Effector memory CD4-positive, alpha-beta T cell (primary cell): Measurements from ENCODE around the gene ATP10D.

Experiments used
- DNase-seq, 3 donors: peaks; one replicate each; pipeline ENCODE4 v3.0.0-alpha.2; 2020
- H3K27ac ChIP-seq: 2 replicates; pipeline ENCODE4 v1.7.0; 2013; ENCODE audit warnings: mild to moderate bottlenecking, low read length, moderate library complexity; ENCODE audit not compliant: insufficient read depth, poor library complexity, severe bottlenecking
- H3K27me3 ChIP-seq: replicated peaks from 2 replicates; pipeline ENCODE4 v1.7.0; 2013; ENCODE audit warnings: mild to moderate bottlenecking, low read length; ENCODE audit not compliant: insufficient read depth, control insufficient read depth, poor library complexity, severe bottlenecking
- H3K36me3 ChIP-seq: 2 replicates; pipeline ENCODE4 v1.7.0; 2013; ENCODE audit warnings: mild to moderate bottlenecking, low read length, moderate library complexity; ENCODE audit not compliant: control insufficient read depth, insufficient read depth
- H3K4me1 ChIP-seq: 2 replicates; pipeline ENCODE4 v1.7.0; 2013; ENCODE audit warnings: low read length, mild to moderate bottlenecking; ENCODE audit not compliant: control insufficient read depth, insufficient read depth, poor library complexity, severe bottlenecking
- H3K4me3 ChIP-seq: 2 replicates; pipeline ENCODE4 v1.7.0; 2013; ENCODE audit warnings: low read length, low read depth, mild to moderate bottlenecking; ENCODE audit not compliant: insufficient read depth, poor library complexity, severe bottlenecking
- H3K9me3 ChIP-seq: 2 replicates; pipeline ENCODE4 v1.7.0; 2013; ENCODE audit warnings: mild to moderate bottlenecking, low read length, moderate library complexity; ENCODE audit not compliant: control insufficient read depth

The ATP10D gene

DNA sequence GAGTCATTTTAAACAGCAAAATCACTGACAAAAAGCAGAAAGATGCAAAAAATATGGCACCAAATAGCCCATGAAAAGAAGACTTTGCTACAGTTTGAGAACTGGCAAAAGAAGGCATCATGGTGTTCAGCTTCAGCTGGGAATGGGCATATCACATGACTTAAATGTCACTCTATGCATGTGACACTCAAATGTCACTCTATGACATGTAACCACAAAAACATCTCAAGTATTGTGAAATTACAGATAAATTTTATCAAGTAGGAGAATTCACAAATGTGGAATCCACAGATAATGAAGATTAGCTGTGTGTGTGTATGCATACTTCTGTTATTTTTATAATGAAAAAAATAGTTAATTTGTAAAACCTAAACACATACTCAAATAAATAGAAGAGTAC lies 81.9 kb downstream of the ATP10D start:
- Histone ChIP-seq H3K9me3 (no peaks in the 10 kb centered on the region), H3K4me1 (no peaks in the 10 kb centered on the region), H3K4me3 (no peak overlapping the region), H3K27ac (no peak overlapping the region), H3K27me3 (no peaks in the 10 kb centered on the region), H3K36me3 (no peaks in the 10 kb centered on the region)
- no peak for DNase-seq

DNA sequence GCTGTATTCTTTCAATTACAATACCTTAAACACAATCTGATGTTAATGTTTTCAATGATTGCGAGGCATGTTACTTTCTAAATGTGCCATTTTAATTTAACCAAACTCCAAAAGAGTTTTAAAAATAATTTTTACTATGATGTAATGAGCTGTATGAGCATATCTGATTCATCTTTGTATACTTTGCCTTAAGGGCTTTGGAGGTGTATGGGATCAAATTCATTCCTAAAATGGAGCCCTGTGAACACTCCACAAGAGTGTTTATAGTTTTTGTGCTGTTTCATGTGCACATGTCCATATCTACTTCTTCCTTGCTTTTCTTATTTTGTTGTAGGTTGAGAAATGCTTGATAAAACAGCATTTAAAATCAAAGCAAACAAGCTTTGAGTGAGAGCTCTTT lies 82.4 kb downstream of the ATP10D start:
- Histone ChIP-seq H3K9me3 (no peaks in the 10 kb centered on the region), H3K27ac (no peak overlapping the region), H3K4me1 (no peaks in the 10 kb centered on the region), H3K27me3 (no peaks in the 10 kb centered on the region), H3K36me3 (no peaks in the 10 kb centered on the region), H3K4me3 (no peak overlapping the region)
- DNase-seq: no peak

DNA sequence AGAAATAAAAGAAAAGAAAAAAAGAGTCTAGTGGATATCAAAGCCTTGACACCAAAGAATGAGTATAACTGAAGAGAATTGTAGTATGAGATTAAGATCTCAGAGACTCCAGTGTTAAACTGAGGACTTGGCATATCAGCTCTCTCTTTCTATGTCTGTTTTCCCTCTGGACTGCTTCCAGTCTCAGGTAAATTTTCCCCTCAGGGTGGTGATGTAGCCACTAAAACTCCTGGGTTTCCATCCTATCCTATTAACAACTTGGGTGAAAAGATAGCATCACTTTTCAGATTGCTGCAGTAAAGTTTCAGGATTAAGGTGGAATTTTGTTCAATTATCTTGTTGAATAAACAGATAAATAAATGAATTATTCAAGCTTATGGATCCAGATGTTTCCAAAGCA lies 85.7 kb downstream of the ATP10D start:
- no peaks in the 10 kb centered on the region for H3K4me1 ChIP-seq
- H3K9me3 ChIP-seq: no peaks in the 10 kb centered on the region
- no peaks in the 10 kb centered on the region for H3K27me3 ChIP-seq
- H3K27ac ChIP-seq: no peak overlapping the region
- no peaks in the 10 kb centered on the region for H3K36me3 ChIP-seq
- H3K4me3 ChIP-seq: no peak overlapping the region
- no peak for DNase-seq

DNA sequence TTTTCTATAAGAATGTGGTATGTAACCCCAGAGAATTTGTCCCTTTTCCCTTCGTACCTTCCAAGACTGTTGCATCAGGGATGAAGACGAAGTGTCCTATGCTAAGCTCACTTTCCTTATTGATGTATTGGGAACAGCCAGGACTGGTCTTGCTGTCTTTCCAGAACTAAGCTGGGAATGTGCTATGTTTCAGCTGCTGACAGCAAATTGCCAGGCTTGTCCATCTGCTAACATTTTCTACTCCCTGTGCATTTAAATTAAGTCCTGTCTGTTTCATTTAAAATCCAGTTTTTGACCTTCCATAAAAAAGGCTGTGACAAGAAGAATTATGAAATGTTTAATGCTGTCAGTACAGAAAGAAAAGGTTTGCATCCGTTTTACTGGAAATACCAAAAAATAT lies 87.9 kb downstream of the ATP10D start:
- no peak overlapping the region for H3K4me3 ChIP-seq
- no peak overlapping the region for H3K27ac ChIP-seq
- no peaks in the 10 kb centered on the region for H3K27me3 ChIP-seq
- H3K9me3 ChIP-seq: no peaks in the 10 kb centered on the region
- peaks cover 3% of the 10 kb centered on the region for H3K36me3 ChIP-seq
- DNase-seq: no peak
- no peaks in the 10 kb centered on the region for H3K4me1 ChIP-seq

DNA sequence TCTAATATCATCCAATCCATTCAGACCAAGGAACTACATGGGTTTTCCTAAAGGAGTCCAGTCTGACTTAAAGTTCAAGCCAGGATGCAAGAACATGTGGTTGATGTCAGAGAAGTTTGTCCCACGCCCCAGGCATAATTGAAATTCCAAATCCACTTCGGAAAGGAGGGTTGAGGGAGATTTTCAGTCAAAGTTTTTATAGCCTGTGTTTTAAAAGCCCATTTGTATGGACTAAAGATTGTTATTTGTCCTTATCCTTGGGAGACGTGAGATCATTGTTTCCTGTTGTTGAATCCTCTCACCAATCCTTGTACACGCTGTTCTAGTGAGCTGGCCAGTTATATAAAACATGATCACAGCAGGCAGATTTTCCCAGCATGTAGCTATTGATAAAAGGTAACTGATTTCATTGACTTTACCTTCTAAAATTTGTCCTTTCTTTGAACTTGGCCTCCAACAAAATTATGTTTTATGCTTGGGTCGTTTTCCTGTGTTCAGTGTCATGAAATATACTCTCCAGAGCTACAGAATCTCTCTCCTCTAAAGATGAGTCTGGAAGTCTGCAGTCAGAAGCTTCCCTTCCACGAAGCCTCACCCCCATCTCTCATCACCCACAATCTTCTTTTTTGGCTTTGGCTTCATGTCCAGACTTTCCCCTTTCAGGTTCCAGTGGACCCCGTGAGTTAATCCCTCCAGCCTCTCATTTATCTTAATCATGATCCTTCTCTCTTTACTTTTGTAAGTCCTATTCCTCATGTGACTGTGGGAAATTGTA lies 92.9 kb downstream of the ATP10D start:
- Histone ChIP-seq H3K4me3 (no peak overlapping the region), H3K4me1 (no peaks in the 10 kb centered on the region), H3K9me3 (no peaks in the 10 kb centered on the region), H3K27ac (no peak overlapping the region), H3K27me3 (no peaks in the 10 kb centered on the region), H3K36me3 (peaks cover 3% of the 10 kb centered on the region)
- DNase-seq: no peak

DNA sequence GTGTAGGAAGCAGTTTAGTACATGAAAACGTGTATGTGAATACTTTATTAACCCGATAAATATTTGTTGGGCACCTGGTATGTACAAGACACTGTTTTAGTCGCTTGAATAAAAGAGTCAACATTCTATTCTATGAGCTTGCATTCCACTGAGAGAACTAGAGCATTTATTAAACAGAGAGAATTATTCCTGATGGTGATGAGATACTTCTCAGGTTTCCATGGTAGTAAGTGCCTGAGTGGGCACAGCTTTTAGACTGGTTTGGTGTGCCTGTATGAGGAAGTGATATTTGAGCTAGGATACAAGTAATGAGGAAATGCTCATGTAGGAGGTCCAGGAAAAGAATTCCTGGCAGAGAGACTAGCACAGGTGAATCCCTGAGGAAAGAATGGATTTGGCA lies 94.2 kb downstream of the ATP10D start:
- no peak for DNase-seq
- no peak overlapping the region for H3K27ac ChIP-seq
- no peaks in the 10 kb centered on the region for H3K9me3 ChIP-seq
- H3K4me1 ChIP-seq: no peaks in the 10 kb centered on the region
- peaks cover 3% of the 10 kb centered on the region for H3K36me3 ChIP-seq
- no peak overlapping the region for H3K4me3 ChIP-seq
- H3K27me3 ChIP-seq: no peaks in the 10 kb centered on the region

DNA sequence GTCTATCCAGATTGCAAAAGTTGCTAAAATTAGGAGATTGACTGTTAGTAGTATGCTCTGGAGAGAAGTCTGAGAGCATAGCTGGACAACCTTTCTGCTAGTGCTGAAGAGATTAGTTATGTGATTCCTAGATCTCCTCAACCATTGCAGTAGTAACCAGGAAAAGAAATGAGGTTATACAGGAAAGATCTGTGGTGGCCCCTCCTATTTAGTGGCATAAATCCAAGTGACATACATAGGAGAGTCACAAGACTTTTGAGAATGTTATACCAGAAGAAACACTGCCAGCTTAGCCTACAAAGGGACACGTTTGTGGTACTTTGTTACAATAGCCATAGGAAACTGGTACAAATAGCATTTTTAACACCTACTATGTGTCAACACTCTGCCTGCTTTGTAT lies 105.2 kb downstream of the ATP10D start:
- Histone ChIP-seq H3K4me3 (no peak overlapping the region), H3K9me3 (no peaks in the 10 kb centered on the region), H3K4me1 (no peaks in the 10 kb centered on the region), H3K27me3 (no peaks in the 10 kb centered on the region), H3K36me3 (no peaks in the 10 kb centered on the region), H3K27ac (no peak overlapping the region)
- DNase-seq: no peak

DNA sequence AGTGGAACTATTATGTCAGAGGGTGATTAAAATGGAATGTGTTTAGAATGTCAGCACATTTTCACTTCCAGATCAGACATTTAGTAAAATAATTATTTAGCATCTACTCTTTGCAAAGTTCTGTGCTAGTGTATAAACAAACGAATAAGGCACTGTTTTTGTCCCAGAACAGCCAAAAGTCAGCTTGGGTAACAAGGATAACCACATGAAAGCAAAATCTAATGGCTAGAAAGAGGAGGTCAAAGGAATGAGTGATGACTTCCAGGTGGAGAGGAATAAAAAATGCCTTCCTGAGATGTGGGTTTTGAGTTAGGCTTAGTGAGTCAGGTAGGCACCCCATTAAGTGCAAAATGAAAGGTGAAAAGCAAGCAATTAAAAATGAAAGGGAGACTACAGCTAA lies 112.6 kb downstream of the ATP10D start:
- Histone ChIP-seq H3K27me3 (no peaks in the 10 kb centered on the region), H3K4me3 (no peak overlapping the region), H3K27ac (no peak overlapping the region), H3K36me3 (no peaks in the 10 kb centered on the region), H3K4me1 (no peaks in the 10 kb centered on the region), H3K9me3 (no peaks in the 10 kb centered on the region)
- DNase-seq: no peak

DNA sequence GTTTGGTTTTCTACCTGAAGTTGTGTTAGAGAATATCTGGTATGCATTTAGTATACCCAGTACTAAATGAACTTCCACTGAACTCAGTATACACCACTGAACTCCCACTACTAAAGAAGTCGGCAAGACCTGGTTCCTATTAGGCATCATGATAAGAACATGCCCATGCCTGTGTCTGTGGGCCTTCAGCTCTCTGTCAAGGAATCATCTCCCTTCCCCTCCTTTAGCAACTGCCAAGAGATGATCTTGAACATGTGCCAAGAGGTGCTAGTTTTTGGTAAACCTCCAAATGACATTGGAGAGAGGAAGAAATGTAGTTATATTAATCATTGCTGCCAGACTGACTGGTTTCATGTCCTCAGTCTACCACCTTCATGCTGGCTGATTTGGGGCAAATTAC lies 113.2 kb downstream of the ATP10D start:
- no peak overlapping the region for H3K27ac ChIP-seq
- H3K4me1 ChIP-seq: no peaks in the 10 kb centered on the region
- H3K27me3 ChIP-seq: no peaks in the 10 kb centered on the region
- no peak for DNase-seq
- no peak overlapping the region for H3K4me3 ChIP-seq
- H3K9me3 ChIP-seq: no peaks in the 10 kb centered on the region
- H3K36me3 ChIP-seq: no peaks in the 10 kb centered on the region

DNA sequence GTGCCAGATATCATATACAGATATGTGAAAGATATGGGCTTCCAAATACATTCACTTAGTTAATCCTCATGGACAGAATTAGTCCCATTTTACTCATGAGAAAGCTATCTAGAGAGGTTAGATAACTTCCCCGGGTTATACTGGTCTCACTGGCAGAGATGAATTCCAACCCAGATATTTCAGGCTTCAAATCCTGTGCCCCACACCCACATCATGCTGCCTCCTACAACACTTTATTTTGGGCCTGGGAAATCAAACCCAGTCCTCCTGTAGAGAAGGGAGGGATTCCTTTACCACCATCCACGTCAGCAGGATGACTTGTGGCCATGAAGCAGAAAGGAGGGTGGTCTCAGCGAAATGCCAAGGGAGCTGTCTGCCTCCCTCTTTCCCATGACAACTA lies 113.8 kb downstream of the ATP10D start:
- no peak for DNase-seq
- no peaks in the 10 kb centered on the region for H3K36me3 ChIP-seq
- H3K4me3 ChIP-seq: no peak overlapping the region
- H3K9me3 ChIP-seq: no peaks in the 10 kb centered on the region
- no peaks in the 10 kb centered on the region for H3K27me3 ChIP-seq
- no peaks in the 10 kb centered on the region for H3K4me1 ChIP-seq
- no peak overlapping the region for H3K27ac ChIP-seq
